Activated CD8-positive, alpha-beta memory T cell treated with anti-CD3 and anti-CD28 coated beads, Interleukin-2, amount 10 ng/mL, durations not matched to agents 7 days and 5 days (primary cell): Measurements from ENCODE around the gene CRYBA4. TPM values are rescaled to one million over a fixed set of nuclear protein-coding genes. Genes with fewer than 3 reads are reported as not detected.

ENCODE experiments used
- ATAC-seq: fragments of 150-1000 bp; cut with Tn5 transposase; one replicate; pipeline ENCODE4 v1.10.0; 2021; ENCODE audit warnings: moderate library complexity
- CTCF ChIA-PET: fragments of 350-600 bp; sonication (Branson Sonifier 250); formaldehyde crosslinking; loops from one replicate; lab custom pipeline; 2021; ENCODE audit warnings: antibody characterized with exemption; lab: Charles Lee
- DNase-seq: peaks from one replicate; pipeline ENCODE4 v3.0.0-alpha.2; 2020
- H3K27ac Mint-ChIP-seq: one replicate; pipeline ENCODE4 v1.8.0; 2021; ENCODE audit warnings: mild to moderate bottlenecking, mixed read lengths
- H3K27me3 Mint-ChIP-seq: one replicate; pipeline ENCODE4 v1.8.0; 2021; ENCODE audit warnings: mixed read lengths
- H3K36me3 Mint-ChIP-seq: one replicate; pipeline ENCODE4 v1.8.0; 2021; ENCODE audit warnings: mild to moderate bottlenecking, mixed read lengths
- H3K4me1 Mint-ChIP-seq: one replicate; pipeline ENCODE4 v1.8.0; 2021; ENCODE audit warnings: mixed read lengths
- H3K4me3 Mint-ChIP-seq: one replicate; pipeline ENCODE4 v1.8.0; 2021; ENCODE audit warnings: mild to moderate bottlenecking, moderate library complexity, mixed read lengths
- H3K9me3 Mint-ChIP-seq: one replicate; pipeline ENCODE4 v1.8.0; 2022; ENCODE audit warnings: low read depth, mixed read lengths
- total RNA-seq, 2 experiments: library from RNA; stranded (reverse); gene quantifications; one replicate each; pipeline ENCODE4 v1.2.3, GENCODE V29; 2021

Gene CRYBA4
- total RNA-seq, 2 experiments from 2014 or later, result 0.38 TPM; not detected in 1

- Mint-ChIP-seq H3K36me3 (no peaks in the 10 kb centered on the region), H3K27me3 (no peaks in the 10 kb centered on the region), H3K9me3 (no peaks in the 10 kb centered on the region), H3K4me1 (peaks cover 78% of the 10 kb centered on the region), H3K4me3 (peak overlapping the region; percentile 56), H3K27ac (peak overlapping the region; percentile 95)
- ATAC-seq, result peak; percentile 88
- CTCF ChIA-PET, result interaction anchor here (0.6 to 2.3 kb wide), 20 partner anchors 8 to 153 kb away, joined by 3 to 7 read pairs (median 4); no protein-coding TSS in a partner anchor
- peak; percentile 94 for DNase-seq
Observed at GRCh38 chr22:26642465-26643417, 21.0 kb downstream of the CRYBA4 start.

DNA sequence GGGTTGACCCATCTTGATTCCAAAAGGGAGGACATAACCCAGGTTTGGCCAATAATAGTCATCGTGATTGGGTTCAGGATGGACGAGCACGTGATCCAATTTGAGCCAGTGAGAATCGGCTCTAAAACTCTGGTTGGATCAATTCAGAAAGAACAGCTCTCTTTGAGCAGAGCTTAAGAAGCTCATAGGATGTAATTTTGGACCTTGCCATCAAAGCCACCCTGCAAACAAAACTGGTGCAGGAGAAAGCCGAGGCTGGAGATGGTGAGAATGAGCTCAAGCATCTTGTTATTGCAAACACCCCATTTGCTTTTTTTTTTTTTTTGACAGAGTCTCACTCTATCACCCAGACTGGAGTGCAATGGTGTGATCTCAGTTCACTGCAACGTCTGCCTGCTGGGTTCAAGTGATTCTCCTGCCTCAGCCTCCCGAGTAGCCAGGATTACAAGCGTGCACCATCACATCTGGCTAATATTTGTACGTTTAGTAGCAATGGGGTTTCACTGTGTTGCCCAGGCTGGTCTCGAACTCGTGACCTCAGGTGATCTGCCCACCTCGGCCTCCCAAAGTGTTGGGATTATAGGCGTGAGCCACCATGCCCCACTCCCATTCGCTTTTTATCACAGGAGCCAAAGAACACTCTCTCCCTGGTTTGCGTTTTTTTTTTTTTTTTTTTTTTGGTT, 21.8 kb downstream of the CRYBA4 start:
- Mint-ChIP-seq H3K27me3 (no peaks in the 10 kb centered on the region), H3K4me1 (peaks cover 84% of the 10 kb centered on the region), H3K4me3 (peak overlapping the region; percentile 56), H3K9me3 (no peaks in the 10 kb centered on the region), H3K36me3 (no peaks in the 10 kb centered on the region), H3K27ac (peak overlapping the region; percentile 95)
- DNase-seq (peak; percentile 72), ATAC-seq (peak; percentile 35)
- CTCF ChIA-PET, result interaction anchor here (0.6 to 2.3 kb wide), 9 partner anchors 9 to 154 kb away, joined by 3 to 6 read pairs (median 4); no protein-coding TSS in a partner anchor

DNA sequence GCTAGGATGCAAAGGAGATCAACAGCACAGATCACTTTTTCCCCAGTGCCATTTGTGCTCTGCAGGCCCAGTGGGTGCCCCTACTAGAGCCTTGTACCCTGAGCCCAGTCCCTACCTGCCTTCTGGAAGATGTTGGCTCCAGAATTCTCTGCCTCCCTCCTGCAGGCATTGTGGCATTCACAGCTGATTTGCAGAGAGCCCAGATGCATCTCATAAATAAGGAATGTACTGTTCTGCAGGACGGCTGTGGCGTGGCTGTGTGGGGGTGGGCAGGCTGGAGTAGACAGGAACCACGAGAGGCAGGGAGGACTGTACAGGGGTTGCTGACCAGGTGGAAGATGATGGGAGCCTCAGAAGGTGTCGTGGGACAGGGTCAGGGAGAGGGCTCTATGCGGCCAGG, 24.4 kb downstream of the CRYBA4 start:
- Mint-ChIP-seq H3K36me3 (no peaks in the 10 kb centered on the region), H3K9me3 (no peaks in the 10 kb centered on the region), H3K27me3 (peaks cover 3% of the 10 kb centered on the region), H3K27ac (no peak overlapping the region), H3K4me3 (no peak overlapping the region), H3K4me1 (peaks cover 96% of the 10 kb centered on the region)
- no peak for ATAC-seq
- CTCF ChIA-PET, result no interaction called here
- no peak for DNase-seq

DNA sequence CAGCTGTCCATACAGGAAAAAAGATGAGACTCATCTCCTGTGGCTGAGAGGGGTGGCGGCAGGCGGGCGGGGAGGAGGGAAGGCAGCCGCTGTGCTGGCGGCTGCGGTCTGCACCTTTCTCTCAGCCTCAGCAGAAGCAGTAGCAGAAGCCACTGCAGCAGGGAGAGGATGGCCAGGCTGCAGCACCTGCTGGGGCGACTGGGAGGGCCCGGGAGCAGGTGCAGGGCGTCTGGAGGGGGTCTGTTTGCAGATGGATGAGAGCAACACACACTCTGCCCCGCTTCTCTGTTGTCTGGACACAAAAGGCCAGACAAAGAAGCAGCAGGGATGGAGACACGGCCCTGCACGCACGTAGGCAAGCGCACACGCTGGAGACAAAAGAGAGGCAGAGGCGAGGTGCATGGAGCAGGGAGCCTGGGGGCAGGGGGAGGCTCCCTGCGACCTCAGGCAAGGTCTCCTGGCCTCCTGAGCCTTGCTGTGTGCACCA, 26.3 kb downstream of the CRYBA4 start:
- Mint-ChIP-seq H3K27me3 (peaks cover 5% of the 10 kb centered on the region), H3K27ac (peak overlapping the region; percentile 71), H3K36me3 (no peaks in the 10 kb centered on the region), H3K4me3 (peak overlapping the region; percentile 32), H3K9me3 (no peaks in the 10 kb centered on the region), H3K4me1 (peaks cover 87% of the 10 kb centered on the region)
- CTCF ChIA-PET, result interaction anchor here (1.0 to 1.8 kb wide), 2 partner anchors 17 to 18 kb away, joined by 4 to 5 read pairs; no protein-coding TSS in a partner anchor
- DNase-seq (peak; percentile 78), ATAC-seq (peak; percentile 61)

GRCh38 chr22:26648528-26649388, 27.0 kb downstream of the CRYBA4 start:
- H3K9me3 Mint-ChIP-seq, result no peaks in the 10 kb centered on the region
- CTCF ChIA-PET, result interaction anchor here (1.0 kb wide), 1 partner anchor 17 kb away, joined by 4 read pairs; no protein-coding TSS in a partner anchor
- H3K36me3 Mint-ChIP-seq, result no peaks in the 10 kb centered on the region
- ATAC-seq, result no peak
- peak overlapping the region; percentile 71 for H3K27ac Mint-ChIP-seq
- peaks cover 80% of the 10 kb centered on the region for H3K4me1 Mint-ChIP-seq
- H3K4me3 Mint-ChIP-seq, result peak overlapping the region; percentile 32
- H3K27me3 Mint-ChIP-seq, result peaks cover 5% of the 10 kb centered on the region
- no peak for DNase-seq

DNA sequence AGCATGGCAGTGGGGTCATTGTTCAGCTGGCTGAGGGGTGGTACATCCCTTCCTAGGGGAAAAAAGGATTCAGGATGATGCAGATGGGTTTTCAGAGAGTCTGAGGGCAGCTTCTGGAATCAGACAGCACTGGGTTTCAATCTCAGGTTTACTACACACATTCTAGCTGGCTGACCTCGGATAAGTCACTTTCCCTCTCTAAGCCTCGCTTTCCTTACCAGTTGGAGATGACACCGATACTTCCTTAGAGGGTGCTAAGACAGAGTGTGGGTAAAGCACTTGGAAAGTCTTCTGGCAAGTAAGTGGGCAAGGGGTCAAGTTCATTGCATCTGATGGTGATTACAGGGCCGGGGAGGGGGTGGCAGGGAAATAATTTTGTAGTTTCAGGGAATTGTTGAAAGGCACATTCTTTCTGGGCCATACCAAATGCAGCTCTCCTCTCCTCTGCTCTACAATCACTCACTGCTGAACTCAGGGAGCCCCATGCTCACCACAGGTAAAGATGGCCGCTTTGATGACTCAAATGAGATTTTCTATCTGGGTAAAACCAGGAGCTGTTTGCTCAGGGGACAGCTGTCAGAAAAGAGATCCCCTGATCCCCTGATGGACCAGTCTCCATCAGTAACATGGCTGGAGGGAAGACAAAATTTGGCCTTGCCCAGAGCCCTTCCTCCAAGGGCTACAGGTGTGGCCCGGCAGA, 29.1 kb downstream of the CRYBA4 start:
- no peak overlapping the region for H3K4me3 Mint-ChIP-seq
- H3K27ac Mint-ChIP-seq, result peak overlapping the region; percentile 11
- ATAC-seq (peak; percentile 37), DNase-seq (no peak)
- H3K36me3 Mint-ChIP-seq, result no peaks in the 10 kb centered on the region
- no peaks in the 10 kb centered on the region for H3K9me3 Mint-ChIP-seq
- CTCF ChIA-PET, result interaction anchor here (0.7 to 1.7 kb wide), 4 partner anchors 9 to 133 kb away, joined by 3 to 10 read pairs (median 3); no protein-coding TSS in a partner anchor
- H3K27me3 Mint-ChIP-seq, result peaks cover 10% of the 10 kb centered on the region
- H3K4me1 Mint-ChIP-seq, result peaks cover 59% of the 10 kb centered on the region

DNA sequence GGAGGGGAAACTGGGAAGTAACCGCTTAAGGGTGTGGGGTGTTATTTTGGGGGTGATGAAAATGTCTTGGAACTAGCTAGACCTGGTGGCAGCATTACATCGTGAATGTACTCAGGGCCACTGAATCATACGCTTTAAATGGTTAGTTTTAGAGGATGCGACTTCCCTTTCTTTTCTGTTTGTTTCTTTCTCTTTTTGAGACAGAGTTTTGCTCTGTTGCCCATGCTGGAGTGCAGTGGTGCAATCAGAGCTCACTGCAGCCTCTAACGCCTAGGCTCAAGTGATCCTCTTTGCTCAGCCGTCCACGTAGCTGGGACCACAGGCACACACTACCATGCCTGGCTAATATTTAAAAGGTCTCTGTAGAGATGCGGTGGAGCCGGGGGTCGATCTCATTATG, 30.1 kb downstream of the CRYBA4 start:
- H3K4me1 Mint-ChIP-seq, result peaks cover 49% of the 10 kb centered on the region
- CTCF ChIA-PET, result interaction anchor here (1.6 kb wide), 1 partner anchor 14 kb away, joined by 5 read pairs; no protein-coding TSS in a partner anchor
- peaks cover 10% of the 10 kb centered on the region for H3K27me3 Mint-ChIP-seq
- no peak overlapping the region for H3K27ac Mint-ChIP-seq
- H3K9me3 Mint-ChIP-seq, result no peaks in the 10 kb centered on the region
- DNase-seq (no peak), ATAC-seq (no peak)
- H3K36me3 Mint-ChIP-seq, result no peaks in the 10 kb centered on the region
- no peak overlapping the region for H3K4me3 Mint-ChIP-seq

DNA sequence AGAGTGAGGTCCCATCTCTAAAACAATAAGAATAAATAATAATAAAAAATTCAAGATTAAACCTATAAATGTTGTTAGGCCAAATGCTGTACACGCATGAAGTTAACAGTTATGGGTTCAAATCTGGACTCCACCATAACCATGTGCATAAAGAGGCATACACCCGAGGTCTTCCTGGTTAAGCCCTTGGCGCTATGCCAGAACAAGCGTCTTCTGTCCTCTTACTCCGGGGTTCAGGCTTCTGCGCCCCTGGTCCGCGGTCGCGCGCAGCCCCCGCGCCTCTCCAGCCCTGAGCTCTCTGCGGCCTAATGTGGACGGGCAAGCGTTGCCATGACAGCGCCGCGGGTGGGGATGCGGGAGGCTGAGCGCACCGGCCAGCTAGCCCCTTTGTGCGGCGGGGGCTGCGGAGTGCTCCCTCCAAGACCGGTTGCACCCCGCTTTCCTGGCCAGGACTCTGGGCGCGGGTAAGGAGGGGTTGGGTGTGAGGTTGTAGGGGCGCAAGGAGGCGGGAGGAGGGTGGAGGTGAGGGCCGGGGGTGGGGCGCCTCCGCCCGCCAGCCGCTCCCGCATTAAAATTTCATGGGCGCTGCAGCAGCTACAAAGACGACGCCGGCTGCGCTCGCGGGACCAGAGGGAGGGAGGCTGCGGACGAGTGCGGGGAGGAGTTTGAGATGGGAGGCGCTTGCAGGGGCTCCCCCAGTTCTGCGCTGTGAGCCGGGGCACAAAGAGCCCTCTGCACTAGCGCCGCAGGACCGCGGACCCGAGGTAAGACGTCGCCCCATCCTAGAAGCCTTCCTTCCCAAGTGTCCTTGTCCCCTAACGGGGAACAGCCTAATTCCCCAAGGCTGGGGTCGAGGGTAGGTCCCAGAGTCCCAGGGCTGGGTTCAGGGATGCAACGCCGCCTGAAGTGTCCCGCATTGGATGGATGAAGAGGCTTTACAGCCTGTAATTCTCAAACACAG, 35.4 kb downstream of the CRYBA4 start, which contains the start of gene MIAT:
MIAT (plus strand) TSS at position 698 of the 961 bp plus-strand sequence.
- Mint-ChIP-seq H3K9me3 (no peaks in the 10 kb centered on the region), H3K4me1 (peaks cover 31% of the 10 kb centered on the region), H3K4me3 (peak within 1 kb of the TSS; percentile 86), H3K27ac (peak within 1 kb of the TSS; percentile 90), H3K27me3 (peaks cover 4% of the 10 kb centered on the region), H3K36me3 (peaks cover 1% of the 10 kb centered on the region)
- DNase-seq, result peak; percentile 90
- CTCF ChIA-PET, result interaction anchor here (0.6 to 2.6 kb wide), 9 partner anchors 8 to 175 kb away, joined by 3 to 14 read pairs (median 5); no protein-coding TSS in a partner anchor
- peak; percentile 90 for ATAC-seq

DNA sequence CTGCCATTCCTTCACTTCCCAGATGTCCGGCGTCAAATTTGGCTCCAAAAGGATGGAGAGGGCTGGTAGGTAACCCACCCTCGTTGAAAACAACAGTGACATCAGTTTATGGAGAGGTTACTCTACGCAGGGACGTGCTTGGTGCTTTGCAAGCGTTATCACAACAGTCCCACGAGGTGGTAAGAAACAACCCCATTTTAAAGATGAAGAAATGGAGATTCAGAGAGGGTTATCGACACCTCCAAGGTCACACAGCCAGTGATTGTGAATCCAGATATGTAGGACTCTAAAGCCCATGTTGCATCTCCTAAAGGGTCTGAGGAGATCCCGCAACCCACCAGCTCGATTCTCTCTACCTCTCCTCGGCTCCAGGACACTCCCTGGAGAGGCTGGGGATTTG, 36.4 kb downstream of the CRYBA4 start:
- Mint-ChIP-seq H3K9me3 (no peaks in the 10 kb centered on the region), H3K36me3 (peaks cover 2% of the 10 kb centered on the region), H3K27ac (peak overlapping the region; percentile 90), H3K4me3 (peak overlapping the region; percentile 86), H3K4me1 (peaks cover 39% of the 10 kb centered on the region), H3K27me3 (peaks cover 4% of the 10 kb centered on the region)
- CTCF ChIA-PET, result interaction anchor here (1.9 to 2.1 kb wide), 2 partner anchors 10 to 176 kb away, joined by 4 to 5 read pairs; no protein-coding TSS in a partner anchor
- peak; percentile 50 for DNase-seq
- no peak for ATAC-seq

DNA sequence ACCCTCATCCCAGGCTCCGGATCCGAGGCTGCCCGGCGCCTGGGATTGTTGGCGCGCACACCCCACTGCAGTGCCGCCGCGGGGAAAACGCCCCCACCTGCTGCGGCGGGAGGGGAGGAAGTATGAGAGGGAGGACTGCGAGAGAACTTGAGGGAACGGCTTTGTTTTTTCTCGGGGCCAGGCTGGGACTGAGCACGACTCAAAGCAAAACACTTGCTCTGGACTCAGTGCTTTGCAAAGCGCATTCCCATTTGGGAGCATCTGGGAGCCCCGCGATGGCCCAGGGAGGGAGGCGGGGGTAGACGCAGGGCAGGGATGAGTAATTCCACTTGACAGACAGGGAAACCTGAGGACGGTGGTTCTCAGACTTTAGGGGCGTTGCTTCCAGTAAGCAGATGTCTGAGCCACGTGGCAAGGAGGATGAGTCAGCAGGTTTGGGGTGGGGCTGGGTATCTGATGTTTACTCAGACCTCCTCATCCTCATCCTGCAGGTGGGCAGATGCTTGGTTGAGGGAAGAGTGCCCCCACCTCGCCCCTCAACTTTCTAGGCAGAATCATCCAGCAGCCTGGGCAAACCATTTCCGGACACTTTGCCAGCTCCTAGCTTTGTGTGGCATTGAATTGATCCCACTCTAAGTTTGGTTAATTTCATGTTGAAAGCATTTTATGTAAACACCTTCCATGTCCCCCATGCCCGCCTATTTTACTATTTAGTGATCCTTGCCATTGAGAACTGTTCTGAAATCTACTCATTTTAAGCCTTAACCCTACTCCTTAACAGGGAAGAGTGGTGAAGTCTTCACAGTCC, 37.1 kb downstream of the CRYBA4 start:
- Mint-ChIP-seq H3K27ac (peak overlapping the region; percentile 90), H3K4me1 (peaks cover 45% of the 10 kb centered on the region), H3K27me3 (peaks cover 4% of the 10 kb centered on the region), H3K36me3 (peaks cover 8% of the 10 kb centered on the region), H3K4me3 (peak overlapping the region; percentile 86), H3K9me3 (no peaks in the 10 kb centered on the region)
- DNase-seq (peak; percentile 94), ATAC-seq (peak; percentile 82)
- CTCF ChIA-PET, result interaction anchor here (0.9 to 1.9 kb wide), 4 partner anchors 10 to 156 kb away, joined by 3 to 4 read pairs (median 4); no protein-coding TSS in a partner anchor
